ENCODE measurements around the gene CLCA1.

DNA sequence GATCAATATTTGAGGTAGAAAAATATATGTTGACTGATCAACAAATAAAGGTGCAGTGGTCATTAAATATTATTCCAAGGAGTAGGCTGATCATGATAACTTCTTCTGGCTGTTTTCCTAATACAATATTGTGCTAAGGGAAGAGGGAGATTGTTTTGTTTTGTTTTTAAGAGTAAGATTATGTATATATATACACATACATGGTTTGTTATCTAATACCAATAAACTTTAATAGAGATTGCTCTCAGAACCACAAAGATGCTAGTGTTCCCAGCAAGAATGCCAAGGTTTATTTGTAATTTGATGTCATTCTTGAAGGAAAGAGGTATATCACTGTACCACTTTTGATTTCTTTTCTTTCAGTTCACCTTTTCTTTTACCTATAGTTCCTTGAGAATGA lies 34.7 kb upstream of the CLCA1 start:
- TF ChIP-seq, protein P1, sequence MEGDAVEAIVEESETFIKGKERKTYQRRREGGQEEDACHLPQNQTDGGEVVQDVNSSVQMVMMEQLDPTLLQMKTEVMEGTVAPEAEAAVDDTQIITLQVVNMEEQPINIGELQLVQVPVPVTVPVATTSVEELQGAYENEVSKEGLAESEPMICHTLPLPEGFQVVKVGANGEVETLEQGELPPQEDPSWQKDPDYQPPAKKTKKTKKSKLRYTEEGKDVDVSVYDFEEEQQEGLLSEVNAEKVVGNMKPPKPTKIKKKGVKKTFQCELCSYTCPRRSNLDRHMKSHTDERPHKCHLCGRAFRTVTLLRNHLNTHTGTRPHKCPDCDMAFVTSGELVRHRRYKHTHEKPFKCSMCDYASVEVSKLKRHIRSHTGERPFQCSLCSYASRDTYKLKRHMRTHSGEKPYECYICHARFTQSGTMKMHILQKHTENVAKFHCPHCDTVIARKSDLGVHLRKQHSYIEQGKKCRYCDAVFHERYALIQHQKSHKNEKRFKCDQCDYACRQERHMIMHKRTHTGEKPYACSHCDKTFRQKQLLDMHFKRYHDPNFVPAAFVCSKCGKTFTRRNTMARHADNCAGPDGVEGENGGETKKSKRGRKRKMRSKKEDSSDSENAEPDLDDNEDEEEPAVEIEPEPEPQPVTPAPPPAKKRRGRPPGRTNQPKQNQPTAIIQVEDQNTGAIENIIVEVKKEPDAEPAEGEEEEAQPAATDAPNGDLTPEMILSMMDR (IDR thresholded peaks at IDR 0.05): no peak
- TF ChIP-seq EZH2 (IDR thresholded peaks at IDR 0.05): no peak
- TF ChIP-seq EZH2phosphoT487 (IDR thresholded peaks at IDR 0.05): no peak
